Nephron progenitor cell (in vitro differentiated cells): ENCODE results near the gene ADGRF5.

Source experiments
- DNase-seq: peaks from one replicate; pipeline ENCODE4 v3.0.0; 2021
- H3K27ac Mint-ChIP-seq: 2 replicates; pipeline ENCODE4 v1.8.0; 2021; ENCODE audit warnings: mild to moderate bottlenecking, moderate library complexity, mixed read lengths
- H3K27me3 Mint-ChIP-seq: 2 replicates; pipeline ENCODE4 v1.8.0; 2021; ENCODE audit warnings: mild to moderate bottlenecking, low read depth, mixed read lengths; ENCODE audit not compliant: poor library complexity
- H3K36me3 Mint-ChIP-seq: 2 replicates; pipeline ENCODE4 v1.8.0; 2021; ENCODE audit warnings: low read depth, mixed read lengths
- H3K4me1 Mint-ChIP-seq: 2 replicates; pipeline ENCODE4 v1.8.0; 2021; ENCODE audit warnings: mixed read lengths
- H3K4me3 Mint-ChIP-seq: 2 replicates; pipeline ENCODE4 v1.8.0; 2021; ENCODE audit warnings: mild to moderate bottlenecking, moderate library complexity, mixed read lengths
- H3K9me3 Mint-ChIP-seq: 2 replicates; pipeline ENCODE4 v1.8.0; 2021; ENCODE audit warnings: mild to moderate bottlenecking, moderate library complexity, mixed read lengths
- CTCF ChIP-seq: fragments of 200-600 bp; sonication (generic); IDR thresholded peaks from 2 replicates; pipeline ENCODE4 v1.5.0; 2021; ENCODE audit warnings: antibody characterized with exemption

Gene ADGRF5

GRCh38 chr6:46888031-46888430 is 33.7 kb downstream of the ADGRF5 start:
- H3K4me3 Mint-ChIP-seq = no peak overlapping the region
- H3K9me3 Mint-ChIP-seq = no peaks in the 10 kb centered on the region
- no peak for DNase-seq
- no peaks in the 10 kb centered on the region for H3K4me1 Mint-ChIP-seq
- no peak for TF ChIP-seq CTCF
- H3K27ac Mint-ChIP-seq = no peak overlapping the region
- peaks cover 4% of the 10 kb centered on the region for H3K27me3 Mint-ChIP-seq
- H3K36me3 Mint-ChIP-seq = no peaks in the 10 kb centered on the region

- Mint-ChIP-seq H3K27me3 (no peaks in the 10 kb centered on the region), H3K4me3 (no peak overlapping the region), H3K27ac (no peak overlapping the region), H3K9me3 (no peaks in the 10 kb centered on the region), H3K4me1 (no peaks in the 10 kb centered on the region), H3K36me3 (no peaks in the 10 kb centered on the region)
- no peak for DNase-seq
- TF ChIP-seq CTCF = no peak
Measured at GRCh38 chr6:46882645-46883044, 39.1 kb downstream of the ADGRF5 start.

GRCh38 chr6:46879003-46879402 is 42.7 kb downstream of the ADGRF5 start:
- no peak for TF ChIP-seq CTCF
- DNase-seq = no peak
- Mint-ChIP-seq H3K9me3 (no peaks in the 10 kb centered on the region), H3K27ac (no peak overlapping the region), H3K4me1 (no peaks in the 10 kb centered on the region), H3K4me3 (no peak overlapping the region), H3K27me3 (no peaks in the 10 kb centered on the region), H3K36me3 (no peaks in the 10 kb centered on the region)

GRCh38 chr6:46876126-46876525 is 45.6 kb downstream of the ADGRF5 start:
- H3K4me3 Mint-ChIP-seq = no peak overlapping the region

GRCh38 chr6:46867411-46867810 is 54.3 kb downstream of the ADGRF5 start:
- TF ChIP-seq CTCF = no peak
- Mint-ChIP-seq H3K27ac (peak overlapping the region; percentile 97), H3K36me3 (no peaks in the 10 kb centered on the region), H3K9me3 (no peaks in the 10 kb centered on the region), H3K27me3 (peaks cover 22% of the 10 kb centered on the region), H3K4me1 (peaks cover 6% of the 10 kb centered on the region), H3K4me3 (no peak overlapping the region)
- no peak for DNase-seq

More at GRCh38 chr6:46876126-46876525, 45.6 kb downstream of the ADGRF5 start:
- H3K27me3 Mint-ChIP-seq = peaks cover 4% of the 10 kb centered on the region
- DNase-seq = no peak
- no peak overlapping the region for H3K27ac Mint-ChIP-seq
- no peaks in the 10 kb centered on the region for H3K4me1 Mint-ChIP-seq
- H3K9me3 Mint-ChIP-seq = no peaks in the 10 kb centered on the region
- TF ChIP-seq CTCF = no peak
- H3K36me3 Mint-ChIP-seq = no peaks in the 10 kb centered on the region

GRCh38 chr6:46865221-46865620 is 56.5 kb downstream of the ADGRF5 start:
- no peak for TF ChIP-seq CTCF
- DNase-seq = no peak
- Mint-ChIP-seq H3K4me3 (no peak overlapping the region), H3K4me1 (peaks cover 6% of the 10 kb centered on the region), H3K27ac (no peak overlapping the region), H3K27me3 (peaks cover 19% of the 10 kb centered on the region), H3K9me3 (no peaks in the 10 kb centered on the region), H3K36me3 (no peaks in the 10 kb centered on the region)
